T-helper 9 cell (primary cell): ENCODE data around the gene KDM6B.

Source experiments
- DNase-seq: peaks from one replicate; pipeline ENCODE4 v3.0.0-alpha.2; 2020

KDM6B gene

DNA sequence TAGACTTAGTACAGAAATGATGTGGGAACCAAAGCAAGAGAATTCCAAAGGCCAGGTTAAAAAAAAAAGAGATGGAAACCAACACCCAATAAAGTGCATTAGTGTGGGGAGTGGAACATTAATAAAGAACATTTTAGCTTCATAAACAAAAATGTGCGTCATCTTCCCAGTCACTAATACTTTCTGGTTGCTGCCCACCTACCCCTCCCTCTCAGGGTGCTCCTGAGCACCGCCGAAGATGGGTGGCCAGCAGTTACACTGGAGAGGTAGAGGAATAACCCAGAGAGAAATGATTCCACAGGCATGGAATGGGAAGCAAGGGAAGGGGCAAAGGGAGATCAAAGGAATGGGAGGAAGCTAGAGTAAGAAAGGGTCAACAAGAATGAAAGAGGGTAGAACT is 48.6 kb downstream of the KDM6B start:
- no peak for DNase-seq
